Measurements from ENCODE around the gene MRPS26.

DNA sequence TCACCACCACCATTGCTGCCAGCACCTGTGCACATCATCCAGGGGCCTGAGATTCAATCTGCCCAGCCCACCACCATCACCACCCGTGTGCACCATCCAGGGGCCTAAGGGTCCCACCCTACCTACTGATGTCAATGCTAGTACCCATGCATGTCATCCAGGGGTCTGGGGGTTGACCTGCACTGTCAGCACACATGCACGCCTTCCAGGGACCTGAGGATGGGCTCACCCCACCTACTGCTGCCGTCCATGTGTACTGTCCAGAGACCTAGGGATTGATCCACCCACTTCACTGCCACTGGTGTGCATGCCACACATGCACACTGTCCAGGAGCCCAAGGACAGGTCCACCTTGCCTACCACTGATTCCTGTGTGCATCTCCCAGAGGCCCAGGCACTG, 13.6 kb downstream of the MRPS26 start:
- TF ChIP-seq, protein P1, sequence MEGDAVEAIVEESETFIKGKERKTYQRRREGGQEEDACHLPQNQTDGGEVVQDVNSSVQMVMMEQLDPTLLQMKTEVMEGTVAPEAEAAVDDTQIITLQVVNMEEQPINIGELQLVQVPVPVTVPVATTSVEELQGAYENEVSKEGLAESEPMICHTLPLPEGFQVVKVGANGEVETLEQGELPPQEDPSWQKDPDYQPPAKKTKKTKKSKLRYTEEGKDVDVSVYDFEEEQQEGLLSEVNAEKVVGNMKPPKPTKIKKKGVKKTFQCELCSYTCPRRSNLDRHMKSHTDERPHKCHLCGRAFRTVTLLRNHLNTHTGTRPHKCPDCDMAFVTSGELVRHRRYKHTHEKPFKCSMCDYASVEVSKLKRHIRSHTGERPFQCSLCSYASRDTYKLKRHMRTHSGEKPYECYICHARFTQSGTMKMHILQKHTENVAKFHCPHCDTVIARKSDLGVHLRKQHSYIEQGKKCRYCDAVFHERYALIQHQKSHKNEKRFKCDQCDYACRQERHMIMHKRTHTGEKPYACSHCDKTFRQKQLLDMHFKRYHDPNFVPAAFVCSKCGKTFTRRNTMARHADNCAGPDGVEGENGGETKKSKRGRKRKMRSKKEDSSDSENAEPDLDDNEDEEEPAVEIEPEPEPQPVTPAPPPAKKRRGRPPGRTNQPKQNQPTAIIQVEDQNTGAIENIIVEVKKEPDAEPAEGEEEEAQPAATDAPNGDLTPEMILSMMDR (IDR thresholded peaks at IDR 0.05; ENCODE audit: insufficient read depth, low read depth, low read length): no peak
- TF ChIP-seq EZH2 (IDR thresholded peaks at IDR 0.05; ENCODE audit: insufficient read depth, low read length): no peak
